DMS114 treated with DMSO at 0.1 percent for 48 hours (cell line): ENCODE results near the gene NUDT1.

ENCODE experiments used
- DNase-seq: peaks from one replicate; lab custom pipeline; 2025; ENCODE audit not compliant: unreplicated experiment; lab: John Stamatoyannopoulos, UW

NUDT1 gene

DNA sequence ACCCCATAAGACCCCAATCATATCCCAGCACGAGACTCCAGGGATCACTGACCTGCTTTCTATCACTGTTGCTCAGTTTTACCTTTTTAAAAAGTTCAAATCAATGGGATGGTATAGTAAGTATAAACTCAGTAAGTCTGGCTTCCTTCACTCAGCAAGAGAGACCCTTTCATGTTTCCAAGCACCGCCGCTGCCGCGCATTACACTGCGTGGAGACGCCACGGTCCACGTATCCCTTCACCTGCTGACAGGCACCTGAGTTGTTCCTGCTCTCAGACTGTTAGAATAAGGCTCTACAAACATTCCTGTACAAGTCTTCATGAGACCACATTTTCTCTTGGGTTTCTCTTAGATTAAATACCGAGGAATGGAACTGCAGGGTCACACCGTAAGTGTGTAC lies 37.6 kb upstream of the NUDT1 start:
- no peak for DNase-seq

- DNase-seq = no peak
Measured at GRCh38 chr7:2205036-2205780, 36.8 kb upstream of the NUDT1 start.

GRCh38 chr7:2208712-2209111 lies 33.3 kb upstream of the NUDT1 start:
- no peak for DNase-seq

DNA sequence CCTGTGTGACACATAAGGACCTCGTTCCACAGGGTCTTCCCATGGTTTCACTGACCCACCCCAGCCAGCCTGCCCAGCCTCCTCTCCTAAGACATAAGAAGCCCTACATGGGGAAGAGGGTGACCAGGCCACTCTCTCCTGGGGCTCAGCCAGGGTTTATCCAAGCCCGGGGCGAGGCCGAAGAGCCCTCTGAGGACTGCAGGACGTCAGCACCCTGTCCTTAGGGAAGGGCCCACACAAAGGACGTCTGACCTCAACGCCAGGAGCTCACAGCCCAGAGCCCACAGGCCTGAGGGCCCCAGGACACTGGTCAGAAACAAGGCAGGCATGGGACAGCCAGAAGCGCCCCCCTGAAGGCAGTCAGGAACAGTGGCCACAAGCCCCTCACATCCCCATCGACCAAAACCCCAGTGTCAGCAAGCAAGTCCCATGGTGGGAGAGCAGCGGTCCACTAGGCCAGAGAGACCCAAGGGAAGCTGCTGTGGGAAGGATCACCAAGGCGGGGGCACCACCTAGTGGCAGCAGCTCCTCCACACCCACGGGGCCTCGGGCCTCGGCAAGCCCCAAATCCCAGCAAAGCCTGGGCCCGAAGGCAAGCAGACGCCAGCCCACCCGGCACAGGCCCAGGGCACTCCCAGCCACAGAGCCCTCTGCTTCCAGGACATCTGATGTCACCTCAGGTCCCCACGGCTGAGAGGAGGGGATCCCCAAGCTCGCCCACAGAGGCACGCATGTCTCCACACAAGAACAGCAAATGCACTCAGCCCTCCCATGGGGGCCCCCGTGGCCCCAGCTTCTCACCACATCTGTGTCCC lies 32.7 kb upstream of the NUDT1 start:
- peak; percentile 15 for DNase-seq

- no peak for DNase-seq
Measured at GRCh38 chr7:2209961-2210323, 32.1 kb upstream of the NUDT1 start.

GRCh38 chr7:2210551-2211258 lies 31.3 kb upstream of the NUDT1 start:
- DNase-seq = no peak

DNA sequence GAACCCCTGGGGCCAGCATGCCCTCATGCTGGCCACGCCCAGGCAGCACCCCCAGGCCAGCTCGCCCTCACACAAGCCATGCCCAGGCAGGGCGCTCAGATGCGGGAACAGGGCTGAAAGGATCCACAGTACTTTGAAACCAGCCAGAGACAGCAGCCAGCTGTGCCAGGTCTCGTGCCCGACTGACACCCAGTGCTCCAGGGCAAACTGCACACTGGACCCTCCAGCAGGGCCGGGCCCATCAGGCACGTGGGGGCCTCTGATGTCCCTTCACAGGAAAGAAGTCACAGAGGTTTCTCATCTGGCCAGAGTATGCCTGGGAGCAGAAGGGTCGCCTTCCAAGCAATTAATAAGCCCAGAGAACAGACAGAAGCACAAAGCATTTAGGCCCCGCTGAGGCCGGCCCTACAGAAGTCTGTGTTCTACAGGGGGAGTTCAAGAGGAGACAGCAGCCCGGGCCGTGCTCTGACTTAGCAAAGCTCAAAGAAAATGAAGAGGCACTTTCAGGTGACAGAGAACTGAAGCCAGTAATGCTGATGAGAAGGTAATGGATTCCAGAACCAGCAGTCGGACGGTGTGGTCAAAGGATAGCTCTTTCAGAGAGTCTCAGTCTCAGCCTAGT lies 30.7 kb upstream of the NUDT1 start:
- no peak for DNase-seq

GRCh38 chr7:2211926-2212325 lies 30.1 kb upstream of the NUDT1 start:
- DNase-seq = no peak

DNA sequence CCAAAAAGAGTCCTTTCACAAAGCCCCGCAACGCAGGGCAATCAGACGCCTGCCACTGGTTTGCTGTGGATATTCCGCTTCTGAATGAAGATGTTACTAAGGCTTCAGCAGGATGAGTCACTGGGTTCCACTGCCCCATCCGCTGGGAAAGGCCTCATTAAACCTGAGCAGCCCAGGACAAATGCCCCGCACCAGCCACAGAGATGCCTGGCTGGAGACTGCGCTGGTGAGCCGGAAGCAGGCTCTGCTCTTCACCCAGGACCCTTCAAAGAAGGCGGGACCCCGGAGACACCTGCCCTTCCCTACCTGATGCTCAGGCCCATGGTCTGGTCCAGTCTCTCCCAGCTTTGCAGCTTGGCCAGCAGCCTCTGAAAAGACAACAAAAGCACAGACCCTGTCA lies 29.1 kb upstream of the NUDT1 start:
- DNase-seq = no peak

DNA sequence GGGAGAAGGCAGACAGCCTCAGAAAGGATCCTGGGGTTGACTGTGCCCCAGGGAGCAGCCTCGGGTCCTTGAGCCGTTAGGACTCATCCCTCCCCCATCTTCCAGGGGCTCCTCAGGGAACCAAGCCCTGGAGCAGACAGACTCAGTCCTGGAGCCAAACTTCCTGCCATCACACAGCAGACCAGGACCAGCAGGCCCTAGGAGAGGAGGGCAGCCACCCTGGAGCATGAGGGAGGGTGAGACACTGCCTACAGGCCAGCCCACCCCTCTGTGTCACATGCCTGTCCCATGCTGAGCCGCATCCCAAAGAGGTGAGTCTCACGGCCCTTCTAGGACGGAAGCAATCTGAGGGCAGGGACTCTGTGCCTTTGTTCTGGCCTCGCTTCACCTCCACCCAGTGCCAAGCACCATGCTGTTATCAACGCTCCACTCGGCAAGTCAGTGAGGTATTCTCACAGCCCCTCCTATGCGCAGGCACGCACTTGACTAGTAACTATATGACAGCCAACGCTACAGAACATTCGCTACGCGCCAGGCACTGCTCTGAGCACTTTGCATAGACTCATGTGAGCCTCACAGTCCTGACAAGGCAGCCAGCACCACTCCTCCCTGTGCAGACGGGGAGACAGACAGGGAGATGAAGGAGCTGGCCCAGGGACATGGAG lies 28.3 kb upstream of the NUDT1 start:
- DNase-seq = no peak

- no peak for DNase-seq
Measured at GRCh38 chr7:2214636-2215035, 27.4 kb upstream of the NUDT1 start.

GRCh38 chr7:2215851-2216250 lies 26.2 kb upstream of the NUDT1 start:
- no peak for DNase-seq

- DNase-seq = no peak
Measured at GRCh38 chr7:2217206-2217605, 24.8 kb upstream of the NUDT1 start.

GRCh38 chr7:2217716-2218443 lies 24.1 kb upstream of the NUDT1 start:
- no peak for DNase-seq

GRCh38 chr7:2218444-2218785 lies 23.6 kb upstream of the NUDT1 start:
- no peak for DNase-seq

GRCh38 chr7:2219136-2219535 lies 22.9 kb upstream of the NUDT1 start:
- DNase-seq = no peak

DNA sequence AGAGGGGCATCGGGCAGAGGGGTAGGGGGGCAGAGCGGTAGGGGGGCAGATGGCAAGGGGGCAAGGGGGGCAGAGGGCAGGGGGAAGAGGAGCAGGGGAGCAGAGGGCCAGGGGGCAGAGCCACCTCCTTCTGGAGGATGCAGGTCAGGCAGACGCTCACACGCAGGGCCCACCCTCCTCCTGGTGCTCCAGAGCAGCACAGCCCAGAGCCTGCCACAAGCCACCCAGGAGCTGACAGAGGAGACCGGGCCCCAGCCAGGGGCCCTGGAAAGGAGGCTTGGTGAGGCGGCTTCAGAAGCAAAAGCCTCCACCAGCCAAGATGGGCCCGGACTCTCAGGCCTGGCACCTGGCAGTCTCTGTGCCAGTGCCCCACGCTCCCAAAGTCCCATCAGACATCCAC lies 22.4 kb upstream of the NUDT1 start:
- DNase-seq = no peak

DNA sequence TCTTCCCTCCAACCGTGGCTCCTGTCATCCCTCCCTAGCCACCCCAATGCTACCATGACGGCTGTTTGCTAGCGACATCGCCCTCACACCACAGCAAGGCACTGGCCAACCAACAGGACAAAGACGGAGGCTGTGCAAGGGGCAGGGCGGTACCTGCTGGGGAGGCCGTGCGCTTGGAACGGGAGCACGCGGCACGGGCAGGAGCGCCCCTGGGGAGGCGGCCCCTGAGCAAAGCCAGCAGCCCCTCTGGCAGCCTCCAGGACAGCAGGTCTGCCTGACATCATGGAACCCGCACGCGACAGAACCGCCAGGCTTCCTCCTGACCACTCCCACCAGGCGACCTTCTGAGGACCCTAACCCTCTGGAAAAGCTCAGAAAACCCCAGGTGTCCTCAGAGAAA lies 22.0 kb upstream of the NUDT1 start:
- no peak for DNase-seq

GRCh38 chr7:2220506-2220905 lies 21.5 kb upstream of the NUDT1 start:
- no peak for DNase-seq

DNA sequence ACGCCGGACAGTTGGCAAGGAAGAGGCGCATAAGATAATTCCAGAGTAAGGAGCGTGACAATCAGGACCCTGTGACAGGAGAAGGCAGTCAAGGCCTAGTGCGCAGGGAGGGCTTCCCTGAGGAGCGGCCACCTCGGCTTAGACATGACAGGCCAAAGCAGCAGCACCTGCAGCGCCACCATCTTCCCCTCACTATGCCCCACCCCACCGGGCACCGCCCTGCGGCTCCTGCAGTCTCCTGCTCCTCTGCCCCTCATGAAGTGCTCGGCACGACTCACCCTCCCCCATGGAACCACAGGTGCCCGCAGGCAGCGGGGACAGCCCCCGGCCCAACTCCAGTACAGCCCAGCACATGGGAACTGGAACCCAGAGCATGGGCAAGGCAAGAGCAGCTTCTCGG lies 21.1 kb upstream of the NUDT1 start:
- no peak for DNase-seq
